ENCODE measurements around the gene EXOSC10. TPM values are rescaled to one million over a fixed set of nuclear protein-coding genes. Genes with fewer than 3 reads are reported as not detected.
A peak's percentile ranks its signal among the peaks of the same experiment; 100 is the strongest.

The EXOSC10 gene
- 17.1 TPM for total RNA-seq
- long read RNA-seq, transcript EXOSC10-202 (25 exons, 2,808 nt): major isoform, 40 of 56 reads
- long read RNA-seq, partial matches to known transcripts: 8 of 56 reads
- long read RNA-seq, other reads (novel, unspliced or antisense): 8 of 56 reads

DNA sequence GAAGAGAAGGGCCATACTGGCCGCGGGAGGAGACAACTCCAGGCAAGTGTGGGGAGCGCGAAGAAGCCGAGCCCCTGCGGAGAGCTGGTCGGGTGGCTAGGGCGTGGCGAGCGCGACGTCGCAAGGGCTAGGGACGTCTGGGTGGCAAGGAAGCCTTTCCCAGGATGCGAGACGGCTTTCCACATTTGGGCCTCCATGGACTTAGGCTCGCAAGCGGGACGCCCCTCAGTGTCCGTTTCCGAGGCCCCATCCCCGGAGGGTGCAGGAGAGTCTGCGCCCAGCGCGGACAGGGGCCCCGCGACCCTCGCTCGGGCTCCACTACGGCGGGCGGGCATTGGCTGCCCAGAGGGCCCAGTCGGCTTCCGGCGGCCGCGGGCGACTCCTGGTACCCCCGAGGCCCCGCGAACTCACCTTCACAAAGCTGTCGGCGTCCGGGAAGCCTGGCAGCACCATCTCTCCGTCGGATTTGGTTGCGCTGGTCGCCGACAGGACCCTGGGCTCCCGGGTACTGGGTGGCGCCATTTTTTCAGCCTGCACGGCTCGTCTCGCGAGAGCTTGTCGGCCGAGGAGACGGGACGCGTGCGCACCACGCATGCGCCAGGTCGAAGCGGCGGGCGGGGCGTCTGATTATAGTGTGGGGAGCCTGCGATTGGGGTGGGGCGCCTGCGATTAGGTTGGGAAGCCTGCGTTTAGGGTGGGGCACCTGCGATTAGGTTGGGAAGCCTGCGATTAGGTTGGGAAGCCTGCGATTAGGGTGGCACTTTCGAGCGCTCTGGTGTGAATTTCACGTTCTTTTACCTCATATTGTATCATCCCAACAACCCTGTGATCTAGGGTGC is at the start of gene EXOSC10:
TSS of gene EXOSC10 (minus strand) at position 560 of the 839 bp plus-strand sequence. CDS start at position 522, 38 bp downstream.
- Histone ChIP-seq H3K27ac (replicated peaks) (peak within 1 kb of the TSS; percentile 82), H3K27me3 (ENCODE audit: low read depth) (no peaks in the 10 kb centered on the region), H3K4me3 (peak within 1 kb of the TSS; percentile 86), H3K9me3 (replicated peaks) (no peaks in the 10 kb centered on the region), H3K36me3 (peaks cover 35% of the 10 kb centered on the region), H3K4me1 (peaks cover 23% of the 10 kb centered on the region)
- DNase-seq: peak; percentile 94
- intact Hi-C loops (cut with micrococcal nuclease): no loop called here
- TF ChIP-seq, protein P1, sequence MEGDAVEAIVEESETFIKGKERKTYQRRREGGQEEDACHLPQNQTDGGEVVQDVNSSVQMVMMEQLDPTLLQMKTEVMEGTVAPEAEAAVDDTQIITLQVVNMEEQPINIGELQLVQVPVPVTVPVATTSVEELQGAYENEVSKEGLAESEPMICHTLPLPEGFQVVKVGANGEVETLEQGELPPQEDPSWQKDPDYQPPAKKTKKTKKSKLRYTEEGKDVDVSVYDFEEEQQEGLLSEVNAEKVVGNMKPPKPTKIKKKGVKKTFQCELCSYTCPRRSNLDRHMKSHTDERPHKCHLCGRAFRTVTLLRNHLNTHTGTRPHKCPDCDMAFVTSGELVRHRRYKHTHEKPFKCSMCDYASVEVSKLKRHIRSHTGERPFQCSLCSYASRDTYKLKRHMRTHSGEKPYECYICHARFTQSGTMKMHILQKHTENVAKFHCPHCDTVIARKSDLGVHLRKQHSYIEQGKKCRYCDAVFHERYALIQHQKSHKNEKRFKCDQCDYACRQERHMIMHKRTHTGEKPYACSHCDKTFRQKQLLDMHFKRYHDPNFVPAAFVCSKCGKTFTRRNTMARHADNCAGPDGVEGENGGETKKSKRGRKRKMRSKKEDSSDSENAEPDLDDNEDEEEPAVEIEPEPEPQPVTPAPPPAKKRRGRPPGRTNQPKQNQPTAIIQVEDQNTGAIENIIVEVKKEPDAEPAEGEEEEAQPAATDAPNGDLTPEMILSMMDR (IDR thresholded peaks at IDR 0.05; ENCODE audit: borderline replicate concordance): no peak

DNA sequence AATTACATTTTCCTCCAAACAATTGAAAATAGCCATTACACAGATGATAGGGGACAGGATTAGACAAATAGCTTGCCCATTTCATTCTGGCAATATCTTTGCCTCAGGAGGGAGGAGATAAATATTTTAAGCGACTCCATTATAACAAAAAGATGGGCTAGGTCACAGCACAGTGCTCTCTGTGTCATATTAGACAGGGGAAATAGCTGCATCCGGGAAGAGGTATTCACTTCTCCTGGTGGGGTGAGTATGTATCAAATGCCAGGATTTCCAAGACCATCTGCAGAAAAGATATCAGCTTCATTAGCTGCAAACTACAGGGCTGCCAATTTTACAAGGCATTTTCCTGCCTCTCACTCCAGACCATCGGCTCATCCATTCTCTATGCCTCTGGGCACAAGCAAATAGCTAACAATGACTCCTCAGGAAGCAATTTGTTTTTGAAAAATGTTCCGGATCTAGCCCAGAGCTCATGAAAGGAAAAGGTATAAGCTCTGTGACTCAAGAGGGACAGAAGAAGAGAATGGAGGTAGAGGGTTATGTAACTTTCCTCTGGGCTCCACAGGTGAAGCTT is 47.6 kb upstream of the EXOSC10 start:
- intact Hi-C loops (cut with micrococcal nuclease): no loop called here
- Histone ChIP-seq H3K9me3 (replicated peaks) (no peaks in the 10 kb centered on the region), H3K36me3 (peaks cover 75% of the 10 kb centered on the region), H3K4me1 (peaks cover 62% of the 10 kb centered on the region), H3K27me3 (ENCODE audit: low read depth) (no peaks in the 10 kb centered on the region), H3K27ac (replicated peaks) (peak overlapping the region; percentile 9), H3K4me3 (no peak overlapping the region)
- TF ChIP-seq, protein P1 (IDR thresholded peaks at IDR 0.05; ENCODE audit: borderline replicate concordance): no peak
- DNase-seq: no peak

DNA sequence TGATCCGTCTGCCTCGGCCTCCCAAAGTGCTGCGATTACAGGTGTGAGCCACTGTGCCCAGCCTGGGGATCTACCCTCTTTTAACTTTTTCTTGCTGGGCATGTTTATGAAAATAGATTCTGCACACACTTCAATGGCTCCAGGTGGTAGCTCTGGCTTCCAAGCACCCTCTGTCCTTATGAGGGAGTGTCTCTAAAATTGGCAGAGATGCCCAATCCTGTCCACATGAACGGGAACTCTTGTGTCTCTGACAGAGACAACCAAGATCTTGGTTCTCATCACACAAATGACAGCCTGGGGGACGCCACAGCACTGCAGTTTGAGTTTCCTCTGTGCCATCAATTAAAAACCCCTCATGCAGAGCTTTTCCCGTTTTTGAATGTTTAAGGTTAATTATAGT is 46.1 kb upstream of the EXOSC10 start:
- intact Hi-C loops (cut with micrococcal nuclease): no loop called here
- Histone ChIP-seq H3K9me3 (replicated peaks) (no peaks in the 10 kb centered on the region), H3K27ac (replicated peaks) (peak overlapping the region; percentile 61), H3K4me1 (peaks cover 46% of the 10 kb centered on the region), H3K4me3 (no peak overlapping the region), H3K36me3 (peaks cover 76% of the 10 kb centered on the region), H3K27me3 (ENCODE audit: low read depth) (no peaks in the 10 kb centered on the region)
- TF ChIP-seq, protein P1 (IDR thresholded peaks at IDR 0.05; ENCODE audit: borderline replicate concordance): no peak
- no peak for DNase-seq

DNA sequence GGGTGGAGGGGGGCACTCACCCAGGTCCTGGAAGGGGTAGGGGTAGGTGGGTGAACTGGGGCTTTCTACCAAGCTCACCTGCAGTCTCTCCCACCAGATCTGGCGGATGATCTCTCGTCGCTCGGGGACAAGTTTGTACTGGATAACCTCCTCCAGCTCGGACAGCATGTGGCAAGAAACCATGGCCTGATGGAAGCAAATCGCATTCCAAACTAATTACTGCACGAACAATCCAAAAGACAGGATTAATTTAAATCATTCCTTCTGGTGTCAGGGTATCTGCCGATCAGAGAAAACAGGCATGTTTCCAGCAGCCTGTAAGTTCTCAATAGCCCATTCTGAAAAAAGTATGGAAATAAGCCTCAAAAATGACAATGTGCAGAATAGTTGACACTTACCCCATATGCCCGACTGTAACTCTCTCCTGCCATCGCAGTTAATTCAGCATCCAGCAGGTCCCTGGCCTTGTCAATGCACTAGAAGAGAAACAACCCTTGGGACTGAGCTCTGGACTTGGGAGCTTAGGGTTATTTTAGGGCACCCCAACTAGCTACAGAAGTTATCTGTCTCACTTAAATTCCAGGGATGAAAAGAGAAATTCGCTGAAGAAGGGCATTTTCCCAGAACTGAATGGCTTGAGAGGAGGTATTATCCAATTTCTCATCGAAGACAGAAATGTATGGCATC is 45.0 kb upstream of the EXOSC10 start:
- Histone ChIP-seq H3K4me1 (peaks cover 36% of the 10 kb centered on the region), H3K9me3 (replicated peaks) (no peaks in the 10 kb centered on the region), H3K36me3 (peaks cover 76% of the 10 kb centered on the region), H3K27ac (replicated peaks) (peak overlapping the region; percentile 61), H3K4me3 (no peak overlapping the region), H3K27me3 (ENCODE audit: low read depth) (no peaks in the 10 kb centered on the region)
- intact Hi-C loops (cut with micrococcal nuclease): no loop called here
- DNase-seq: no peak
- TF ChIP-seq, protein P1 (IDR thresholded peaks at IDR 0.05; ENCODE audit: borderline replicate concordance): no peak

DNA sequence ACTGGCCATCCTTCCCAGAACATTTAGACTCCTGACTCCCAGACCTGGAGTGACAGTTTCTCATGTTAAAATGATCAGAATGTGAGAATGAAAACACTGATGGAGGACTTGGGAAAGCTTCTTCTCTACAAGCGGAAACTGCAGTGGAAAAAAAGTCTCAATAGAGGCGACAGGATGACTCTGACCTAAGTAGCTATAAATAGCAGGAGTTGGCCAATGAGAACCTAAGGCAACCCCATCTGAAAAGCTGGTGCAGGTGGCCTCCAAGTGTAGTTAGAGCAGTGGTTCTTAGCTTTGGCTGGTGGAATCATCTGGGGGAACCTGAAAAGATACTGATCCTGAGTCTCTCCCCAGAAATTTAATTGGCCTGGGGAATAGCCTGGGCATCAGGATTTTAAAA is 44.2 kb upstream of the EXOSC10 start:
- Histone ChIP-seq H3K4me3 (no peak overlapping the region), H3K27ac (replicated peaks) (peak overlapping the region; percentile 61), H3K9me3 (replicated peaks) (no peaks in the 10 kb centered on the region), H3K4me1 (peaks cover 34% of the 10 kb centered on the region), H3K27me3 (ENCODE audit: low read depth) (no peaks in the 10 kb centered on the region), H3K36me3 (peaks cover 76% of the 10 kb centered on the region)
- TF ChIP-seq, protein P1 (IDR thresholded peaks at IDR 0.05; ENCODE audit: borderline replicate concordance): no peak
- no peak for DNase-seq
- intact Hi-C loops (cut with micrococcal nuclease): no loop called here

Data from left ventricle myocardium inferior (tissue), 1 donor.